Left ventricle myocardium superior (tissue), 1 donor: ENCODE data around the gene GARIN1A. TPM values are rescaled to one million over a fixed set of nuclear protein-coding genes. Genes with fewer than 3 reads are reported as not detected.
A peak's percentile ranks its signal among the peaks of the same experiment; 100 is the strongest.

Source experiments
- ATAC-seq: fragments of 200-7000 bp; cut with Tn5 transposase; one replicate; pipeline ENCODE4 v1.9.1; 2020; ENCODE audit warnings: mild to moderate bottlenecking, moderate library complexity
- DNase-seq: peaks from one replicate; pipeline ENCODE4 v3.0.0-alpha.2; 2020
- intact Hi-C: fragments of 100-400 bp; cut with micrococcal nuclease; formaldehyde crosslinking; loops from one replicate; pipeline ENCODE4 v1.11.0; 2022
- total RNA-seq: library from RNA; stranded (reverse); fragmentation: NEBNext Ultra II Directional; extraction: Animal tissue kit (Norgen Biotek cat#: 25700); gene quantifications from one replicate; pipeline ENCODE4 v1.2.1, GENCODE V29; 2021
- donor health status: DM: no; HTN: yes; CAD: no; lungs with severe emphysema.

The GARIN1A gene
- total RNA-seq, 1 donor from 2014 or later, result 0.97 TPM

- intact Hi-C loops, result no loop called here
- no peak for ATAC-seq
- no peak for DNase-seq
Measured at GRCh38 chr7:128708235-128708634, 36.1 kb downstream of the GARIN1A start.

- ATAC-seq, result no peak
- DNase-seq, result no peak
- intact Hi-C loops, result no loop called here
Measured at GRCh38 chr7:128708824-128709223, 36.7 kb downstream of the GARIN1A start.

GRCh38 chr7:128710481-128710880, 38.4 kb downstream of the GARIN1A start:
- no peak for DNase-seq
- intact Hi-C loops, result no loop called here
- no peak for ATAC-seq

- ATAC-seq, result no peak
Measured at GRCh38 chr7:128713794-128714193, 41.7 kb downstream of the GARIN1A start.

GRCh38 chr7:128714701-128715495, 42.8 kb downstream of the GARIN1A start:
- intact Hi-C loops, result no loop called here
- peak; percentile 14 for ATAC-seq
- no peak for DNase-seq

More at GRCh38 chr7:128713794-128714193, 41.7 kb downstream of the GARIN1A start:
- DNase-seq, result no peak
- intact Hi-C loops, result no loop called here

GRCh38 chr7:128718967-128719642, 47.0 kb downstream of the GARIN1A start:
- no peak for ATAC-seq
- intact Hi-C loops, result no loop called here

GRCh38 chr7:128721376-128721775, 49.3 kb downstream of the GARIN1A start:
- ATAC-seq (no peak), DNase-seq (no peak)
- intact Hi-C loops, result no loop called here

More at GRCh38 chr7:128718967-128719642, 47.0 kb downstream of the GARIN1A start:
- no peak for DNase-seq

Other genes with a start within 250 kb of the GARIN1A start
- gene HILPDA, start 216.4 kb upstream of the GARIN1A start, total RNA-seq, result 6.9 TPM
- gene METTL2B, start 195.5 kb upstream of the GARIN1A start, total RNA-seq, result 19.4 TPM
- gene CALU, start 67.1 kb downstream of the GARIN1A start, total RNA-seq, result 186 TPM
- not detected for gene OPN1SW, start 103.5 kb downstream of the GARIN1A start, total RNA-seq
- gene CCDC136, start 119.7 kb downstream of the GARIN1A start, total RNA-seq, result 6.5 TPM
- gene FLNC, start 158.1 kb downstream of the GARIN1A start, total RNA-seq, result 591 TPM
- gene ATP6V1F, start 190.6 kb downstream of the GARIN1A start, total RNA-seq, result 115 TPM
- 0.12 TPM for gene KCP, start 238.4 kb downstream of the GARIN1A start, total RNA-seq